HepG2 (cell line): ENCODE results near the gene CASKIN1. TPM values are rescaled to one million over a fixed set of nuclear protein-coding genes. Genes with fewer than 3 reads are reported as not detected.

Experiments
- ATAC-seq: fragments of 200-7000 bp; cut with Tn5 transposase; 3 replicates; pipeline ENCODE4 v1.9.1; 2020; ENCODE audit warnings: mild to moderate bottlenecking, moderate library complexity
- BruUV-seq: library from RNA; stranded (reverse); fragments of 400-500 nt; replicated peaks from 2 replicates; lab custom pipeline; 2021; lab: Mats Ljungman, UMichigan
- CTCF ChIA-PET: fragments of 300-600 bp; formaldehyde crosslinking; extraction: SDS; loops from one replicate; lab custom pipeline; 2021; ENCODE audit warnings: low total read pairs, inconsistent platforms, low intra/inter-chr PET ratio; lab: Yijun Ruan, JAX
- POLR2A ChIA-PET: fragments of 350-600 bp; sonication (Branson Sonifier 250); formaldehyde crosslinking; loops from one replicate; lab custom pipeline; 2020; ENCODE audit warnings: antibody characterized with exemption, inconsistent platforms; lab: Yijun Ruan, JAX
- DNase-seq: peaks from one replicate; pipeline ENCODE4 v3.0.0-alpha.2; 2015; ENCODE audit warnings: low spot score
- FAIRE-seq: peaks from 3 replicates; lab custom pipeline; 2011; peaks lifted over from hg19 to GRCh38; lab: Jason Lieb, UNC
- H2AFZ ChIP-seq: one replicate; pipeline ENCODE4 v1.6.1; 2011; ENCODE audit warnings: low read length, inconsistent platforms
- H3K27ac ChIP-seq: fragments of 300-600 bp; 3 replicates; pipeline ENCODE4 v1.8.0; 2011; ENCODE audit warnings: mixed run types, mild to moderate bottlenecking, mixed read lengths, low read length, inconsistent platforms; ENCODE audit not compliant: insufficient read depth; ENCODE audit errors: extremely low read length
- H3K27me3 ChIP-seq, 2 experiments: fragments of 200-600 bp in 1 of 2; 2 replicates in 1 of 2; 3 replicates in 1 of 2; pipeline versions ENCODE4 v1.6.0 to v1.8.0; 2011; ENCODE audit warnings: low read length in 2 of 2, mild to moderate bottlenecking in 2 of 2, moderate library complexity in 2 of 2, inconsistent platforms in 1 of 2; ENCODE audit not compliant: insufficient read depth in 2 of 2, control insufficient read depth in 1 of 2
- H3K36me3 ChIP-seq, 2 experiments: fragments of 200-600 bp in 1 of 2; replicated peaks in 1 of 2; 2 replicates in 1 of 2; 3 replicates in 1 of 2; pipeline versions ENCODE4 v1.5.1 to v1.8.0; 2011; ENCODE audit warnings: low read length in 2 of 2, inconsistent platforms in 1 of 2; ENCODE audit not compliant: insufficient read depth in 2 of 2, control insufficient read depth in 1 of 2
- H3K4me1 ChIP-seq: 2 replicates; pipeline ENCODE4 v1.5.1; 2012; ENCODE audit warnings: low read length, inconsistent platforms; ENCODE audit not compliant: insufficient read depth
- H3K4me2 ChIP-seq: 2 replicates; pipeline ENCODE4 v1.6.0; 2011; ENCODE audit warnings: low read depth, low read length, inconsistent platforms
- H3K4me3 ChIP-seq, 3 experiments: fragments of 200-600 bp in 1 of 3; sonication (generic), shearing (Covaris generic) in 1 of 3; replicated peaks in 1 of 3; 2 replicates each; pipeline ENCODE4 v1.5.1; 2011 to 2016; ENCODE audit warnings: low read length in 3 of 3, inconsistent platforms in 2 of 3, low read depth in 2 of 3, mild to moderate bottlenecking in 2 of 3, control low read depth in 1 of 3, mixed read lengths in 1 of 3; ENCODE audit not compliant: insufficient read depth in 1 of 3
- H3K79me2 ChIP-seq: one replicate; pipeline ENCODE4 v1.6.1; 2011; ENCODE audit warnings: low read length, inconsistent platforms; ENCODE audit not compliant: insufficient read depth
- H3K9ac ChIP-seq: 2 replicates; pipeline ENCODE4 v1.6.0; 2011; ENCODE audit warnings: mild to moderate bottlenecking, low read depth, low read length, inconsistent platforms; ENCODE audit not compliant: insufficient read depth
- H3K9me3 ChIP-seq: 2 replicates; pipeline ENCODE4 v1.5.1; 2012; ENCODE audit warnings: mild to moderate bottlenecking, low read length
- H4K20me1 ChIP-seq: 2 replicates; pipeline ENCODE4 v1.6.0; 2011; ENCODE audit warnings: inconsistent platforms, mild to moderate bottlenecking, low read length, moderate library complexity; ENCODE audit not compliant: insufficient read depth
- AGO2 ChIP-seq: fragments of 200-400 bp; formaldehyde crosslinking; optimal IDR thresholded peaks from 2 replicates; pipeline ENCODE3; 2017; ENCODE audit warnings: mild to moderate bottlenecking, low read depth, low read length, moderate library complexity
- KLF13 ChIP-seq: sonication (generic); formaldehyde crosslinking; IDR thresholded peaks from 2 replicates; pipeline ENCODE4 v1.4.0; 2020; ENCODE audit warnings: mild to moderate bottlenecking, missing genetic modification reagents
- POLR2AphosphoS5 ChIP-seq: IDR thresholded peaks from 2 replicates; pipeline ENCODE4 v1.6.1; 2012; ENCODE audit warnings: low read depth, low read length
- ZFP62 ChIP-seq: sonication (generic); formaldehyde crosslinking; IDR thresholded peaks from 2 replicates; pipeline ENCODE4 v1.4.0; 2020; ENCODE audit warnings: missing genetic modification reagents
- WGBS: methylation state at CpG from one replicate; pipeline ENCODE4 v1.1.6; 2017; ENCODE audit warnings: low lambda C conversion rate; 5-methylcytosine and 5-hydroxymethylcytosine counted together
- in situ Hi-C: cut with HindIII; loops from 2 replicates; pipeline ENCODE4 v1.10.0; 2017; ENCODE audit warnings: low pct_unique_long_range_greater_than_20kb; ENCODE audit not compliant: extremely low pct_ligation_motif_present
- intact Hi-C: fragments of 100-400 bp; cut with micrococcal nuclease; formaldehyde crosslinking; loops from one replicate; pipeline ENCODE4 v1.10.0; 2022; ENCODE audit not compliant: unreplicated experiment
- polyA plus RNA-seq, 8 experiments: library from polyadenylated mRNA; depleted of rRNA in 3 of 8; stranded (reverse) in 7 of 8; unstranded in 1 of 8; fragments of >200 nt; fragmentation: Illumina TruSeq in 4 of 8; extraction: Trizol in 4 of 8; gene quantifications; 2 replicates each; pipeline versions ENCODE4 v1.2.1 to v1.2.3, GENCODE V29; 2011 to 2016; ENCODE audit warnings: low read depth in 4 of 8, missing spikeins in 1 of 8, mixed read lengths in 1 of 8; ENCODE audit not compliant: insufficient read depth in 1 of 8
- total RNA-seq, 5 experiments: library from RNA; depleted of rRNA; stranded (reverse); fragments of >200 nt; fragmentation: Illumina TruSeq; extraction: Trizol; gene quantifications; 2 replicates each; pipeline ENCODE4 v1.2.3, GENCODE V29; 2016; ENCODE audit warnings: low read depth in 1 of 5
- TF ChIP-seq, protein P1 (sequence below): sonication (generic); formaldehyde crosslinking; IDR thresholded peaks from 2 replicates; pipeline ENCODE4 v1.4.0; 2020; ENCODE audit warnings: missing genetic modification reagents
- TF ChIP-seq, protein P2 (sequence below): IDR thresholded peaks from 2 replicates; pipeline ENCODE4 v1.6.1; 2016; ENCODE audit warnings: low read depth, missing genetic modification reagents, missing compliant biosample characterization
- TF ChIP-seq, protein P3 (sequence below): sonication (generic); formaldehyde crosslinking; IDR thresholded peaks from 2 replicates; pipeline ENCODE4 v1.8.1; 2023; ENCODE audit warnings: mild to moderate bottlenecking, missing genetic modification reagents
- TF ChIP-seq, protein P4 (sequence below): sonication (generic); formaldehyde crosslinking; IDR thresholded peaks from 2 replicates; pipeline ENCODE4 v1.9.0; 2021; ENCODE audit warnings: missing genetic modification reagents, mild to moderate bottlenecking, borderline replicate concordance
- TF ChIP-seq, protein P5 (sequence below): IDR thresholded peaks from 2 replicates; pipeline ENCODE4 v1.6.1; 2016; ENCODE audit warnings: low read depth

The CASKIN1 gene
- total and polyA plus RNA-seq, 2 of the 13 experiments (the other 11 are each of a cell fraction or from before 2014, with no cell fraction given): 1.2 to 2.2 TPM

DNA sequence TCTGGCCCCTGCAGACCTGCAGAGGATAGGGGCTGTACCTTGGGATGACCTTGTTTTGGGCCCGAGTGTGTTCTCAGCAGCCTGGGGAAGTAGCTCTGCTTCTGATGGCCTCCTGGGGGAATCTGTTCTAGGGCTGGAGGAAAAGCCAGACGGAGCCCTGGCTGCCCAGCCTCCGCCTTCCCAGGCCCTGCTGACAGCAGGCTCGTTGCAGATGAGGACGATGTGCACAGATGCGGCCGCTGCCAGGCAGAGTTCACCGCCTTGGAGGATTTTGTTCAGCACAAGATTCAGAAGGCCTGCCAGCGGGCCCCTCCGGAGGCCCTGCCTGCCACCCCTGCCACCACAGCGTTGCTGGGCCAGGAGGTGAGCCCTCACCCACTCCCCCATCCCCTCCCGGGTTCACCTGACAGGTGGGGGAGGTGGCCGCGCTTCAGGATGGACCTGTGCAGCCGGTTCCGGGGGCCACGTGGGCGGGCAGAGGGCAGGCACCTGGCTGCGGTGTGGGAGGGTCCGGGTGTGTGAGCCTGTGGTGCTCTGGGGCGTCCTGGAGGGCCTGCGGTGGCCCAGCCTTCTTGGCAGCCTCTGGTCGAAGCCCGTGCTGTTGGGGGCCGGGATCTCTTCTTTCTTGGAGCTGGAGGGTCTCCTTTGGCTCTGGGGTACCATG lies 31.9 kb upstream of the CASKIN1 start:
- BruUV-seq: no TSS peak
- in situ Hi-C loops: no loop called here
- CTCF ChIA-PET: no interaction called here

More for the DNA sequence above, 31.9 kb upstream of the CASKIN1 start:
- H3K79me2 ChIP-seq: peaks cover 18% of the 10 kb centered on the region
- WGBS: 98% methylated on average over 13 of the region's 25 CpGs
- POLR2A ChIA-PET: interaction anchor here (3.1 kb wide), 1 partner anchor 23 kb away, joined by 56 read pairs; the partner anchor contains the start of gene ECI1
- DNase-seq (no peak), FAIRE-seq (no peak), ATAC-seq (no peak)
- intact Hi-C loops: no loop called here
- H3K36me3 ChIP-seq: peaks cover 21 to 43% of the 10 kb centered on the region in 2 experiments; a peak in 4 of 5 replicates
- H3K4me1 ChIP-seq: peaks cover 30% of the 10 kb centered on the region
- no peak overlapping the region for H3K9ac ChIP-seq
- no peaks in the 10 kb centered on the region for H3K27me3 ChIP-seq
- H2AFZ ChIP-seq: no peak overlapping the region
- peaks cover 11% of the 10 kb centered on the region for H4K20me1 ChIP-seq
- no peaks in the 10 kb centered on the region for H3K9me3 ChIP-seq
- TF ChIP-seq KLF13 (no peak), POLR2AphosphoS5 (no peak), AGO2 (peak; percentile 20), ZFP62 (CRISPR knock-in tag) (no peak)
- TF ChIP-seq, protein P1, sequence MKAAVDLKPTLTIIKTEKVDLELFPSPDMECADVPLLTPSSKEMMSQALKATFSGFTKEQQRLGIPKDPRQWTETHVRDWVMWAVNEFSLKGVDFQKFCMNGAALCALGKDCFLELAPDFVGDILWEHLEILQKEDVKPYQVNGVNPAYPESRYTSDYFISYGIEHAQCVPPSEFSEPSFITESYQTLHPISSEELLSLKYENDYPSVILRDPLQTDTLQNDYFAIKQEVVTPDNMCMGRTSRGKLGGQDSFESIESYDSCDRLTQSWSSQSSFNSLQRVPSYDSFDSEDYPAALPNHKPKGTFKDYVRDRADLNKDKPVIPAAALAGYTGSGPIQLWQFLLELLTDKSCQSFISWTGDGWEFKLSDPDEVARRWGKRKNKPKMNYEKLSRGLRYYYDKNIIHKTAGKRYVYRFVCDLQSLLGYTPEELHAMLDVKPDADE (CRISPR knock-in tag): no peak
- TF ChIP-seq, protein P2, sequence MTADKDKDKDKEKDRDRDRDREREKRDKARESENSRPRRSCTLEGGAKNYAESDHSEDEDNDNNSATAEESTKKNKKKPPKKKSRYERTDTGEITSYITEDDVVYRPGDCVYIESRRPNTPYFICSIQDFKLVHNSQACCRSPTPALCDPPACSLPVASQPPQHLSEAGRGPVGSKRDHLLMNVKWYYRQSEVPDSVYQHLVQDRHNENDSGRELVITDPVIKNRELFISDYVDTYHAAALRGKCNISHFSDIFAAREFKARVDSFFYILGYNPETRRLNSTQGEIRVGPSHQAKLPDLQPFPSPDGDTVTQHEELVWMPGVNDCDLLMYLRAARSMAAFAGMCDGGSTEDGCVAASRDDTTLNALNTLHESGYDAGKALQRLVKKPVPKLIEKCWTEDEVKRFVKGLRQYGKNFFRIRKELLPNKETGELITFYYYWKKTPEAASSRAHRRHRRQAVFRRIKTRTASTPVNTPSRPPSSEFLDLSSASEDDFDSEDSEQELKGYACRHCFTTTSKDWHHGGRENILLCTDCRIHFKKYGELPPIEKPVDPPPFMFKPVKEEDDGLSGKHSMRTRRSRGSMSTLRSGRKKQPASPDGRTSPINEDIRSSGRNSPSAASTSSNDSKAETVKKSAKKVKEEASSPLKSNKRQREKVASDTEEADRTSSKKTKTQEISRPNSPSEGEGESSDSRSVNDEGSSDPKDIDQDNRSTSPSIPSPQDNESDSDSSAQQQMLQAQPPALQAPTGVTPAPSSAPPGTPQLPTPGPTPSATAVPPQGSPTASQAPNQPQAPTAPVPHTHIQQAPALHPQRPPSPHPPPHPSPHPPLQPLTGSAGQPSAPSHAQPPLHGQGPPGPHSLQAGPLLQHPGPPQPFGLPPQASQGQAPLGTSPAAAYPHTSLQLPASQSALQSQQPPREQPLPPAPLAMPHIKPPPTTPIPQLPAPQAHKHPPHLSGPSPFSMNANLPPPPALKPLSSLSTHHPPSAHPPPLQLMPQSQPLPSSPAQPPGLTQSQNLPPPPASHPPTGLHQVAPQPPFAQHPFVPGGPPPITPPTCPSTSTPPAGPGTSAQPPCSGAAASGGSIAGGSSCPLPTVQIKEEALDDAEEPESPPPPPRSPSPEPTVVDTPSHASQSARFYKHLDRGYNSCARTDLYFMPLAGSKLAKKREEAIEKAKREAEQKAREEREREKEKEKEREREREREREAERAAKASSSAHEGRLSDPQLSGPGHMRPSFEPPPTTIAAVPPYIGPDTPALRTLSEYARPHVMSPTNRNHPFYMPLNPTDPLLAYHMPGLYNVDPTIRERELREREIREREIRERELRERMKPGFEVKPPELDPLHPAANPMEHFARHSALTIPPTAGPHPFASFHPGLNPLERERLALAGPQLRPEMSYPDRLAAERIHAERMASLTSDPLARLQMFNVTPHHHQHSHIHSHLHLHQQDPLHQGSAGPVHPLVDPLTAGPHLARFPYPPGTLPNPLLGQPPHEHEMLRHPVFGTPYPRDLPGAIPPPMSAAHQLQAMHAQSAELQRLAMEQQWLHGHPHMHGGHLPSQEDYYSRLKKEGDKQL (CRISPR knock-in tag): no peak
- TF ChIP-seq, protein P3, sequence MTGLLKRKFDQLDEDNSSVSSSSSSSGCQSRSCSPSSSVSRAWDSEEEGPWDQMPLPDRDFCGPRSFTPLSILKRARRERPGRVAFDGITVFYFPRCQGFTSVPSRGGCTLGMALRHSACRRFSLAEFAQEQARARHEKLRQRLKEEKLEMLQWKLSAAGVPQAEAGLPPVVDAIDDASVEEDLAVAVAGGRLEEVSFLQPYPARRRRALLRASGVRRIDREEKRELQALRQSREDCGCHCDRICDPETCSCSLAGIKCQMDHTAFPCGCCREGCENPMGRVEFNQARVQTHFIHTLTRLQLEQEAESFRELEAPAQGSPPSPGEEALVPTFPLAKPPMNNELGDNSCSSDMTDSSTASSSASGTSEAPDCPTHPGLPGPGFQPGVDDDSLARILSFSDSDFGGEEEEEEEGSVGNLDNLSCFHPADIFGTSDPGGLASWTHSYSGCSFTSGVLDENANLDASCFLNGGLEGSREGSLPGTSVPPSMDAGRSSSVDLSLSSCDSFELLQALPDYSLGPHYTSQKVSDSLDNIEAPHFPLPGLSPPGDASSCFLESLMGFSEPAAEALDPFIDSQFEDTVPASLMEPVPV (CRISPR knock-in tag): no peak
- TF ChIP-seq, protein P4, sequence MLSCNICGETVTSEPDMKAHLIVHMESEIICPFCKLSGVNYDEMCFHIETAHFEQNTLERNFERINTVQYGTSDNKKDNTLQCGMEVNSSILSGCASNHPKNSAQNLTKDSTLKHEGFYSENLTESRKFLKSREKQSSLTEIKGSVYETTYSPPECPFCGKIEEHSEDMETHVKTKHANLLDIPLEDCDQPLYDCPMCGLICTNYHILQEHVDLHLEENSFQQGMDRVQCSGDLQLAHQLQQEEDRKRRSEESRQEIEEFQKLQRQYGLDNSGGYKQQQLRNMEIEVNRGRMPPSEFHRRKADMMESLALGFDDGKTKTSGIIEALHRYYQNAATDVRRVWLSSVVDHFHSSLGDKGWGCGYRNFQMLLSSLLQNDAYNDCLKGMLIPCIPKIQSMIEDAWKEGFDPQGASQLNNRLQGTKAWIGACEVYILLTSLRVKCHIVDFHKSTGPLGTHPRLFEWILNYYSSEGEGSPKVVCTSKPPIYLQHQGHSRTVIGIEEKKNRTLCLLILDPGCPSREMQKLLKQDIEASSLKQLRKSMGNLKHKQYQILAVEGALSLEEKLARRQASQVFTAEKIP (CRISPR knock-in tag): no peak
- TF ChIP-seq, protein P5, sequence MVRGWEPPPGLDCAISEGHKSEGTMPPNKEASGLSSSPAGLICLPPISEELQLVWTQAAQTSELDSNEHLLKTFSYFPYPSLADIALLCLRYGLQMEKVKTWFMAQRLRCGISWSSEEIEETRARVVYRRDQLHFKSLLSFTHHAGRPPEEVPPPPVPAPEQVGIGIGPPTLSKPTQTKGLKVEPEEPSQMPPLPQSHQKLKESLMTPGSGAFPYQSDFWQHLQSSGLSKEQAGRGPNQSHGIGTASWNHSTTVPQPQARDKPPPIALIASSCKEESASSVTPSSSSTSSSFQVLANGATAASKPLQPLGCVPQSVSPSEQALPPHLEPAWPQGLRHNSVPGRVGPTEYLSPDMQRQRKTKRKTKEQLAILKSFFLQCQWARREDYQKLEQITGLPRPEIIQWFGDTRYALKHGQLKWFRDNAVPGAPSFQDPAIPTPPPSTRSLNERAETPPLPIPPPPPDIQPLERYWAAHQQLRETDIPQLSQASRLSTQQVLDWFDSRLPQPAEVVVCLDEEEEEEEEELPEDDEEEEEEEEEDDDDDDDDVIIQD: no peak
- no peak overlapping the region for H3K4me2 ChIP-seq
- H3K4me3 ChIP-seq: no peak overlapping the region
- no peak overlapping the region for H3K27ac ChIP-seq
